C1 segment of cervical spinal cord (tissue), 14 donors: ENCODE measurements around the gene ZFP3.
"Not testable (repeated sequence)": the region's sequence is repeated elsewhere in the genome, so short reads cannot be mapped to it uniquely, and the experiment has no call there.

Experiments
- DNase-seq, 14 donors: peaks; one replicate each; lab custom pipeline; 2025; lab: John Stamatoyannopoulos, UW

The ZFP3 gene

GRCh38 chr17:5077781-5078105, 524 bp upstream of the ZFP3 start:
- DNase-seq: no peak

- no peak for DNase-seq
These were observed 2.3 kb downstream of the ZFP3 start for GRCh38 chr17:5080591-5080990.

DNA sequence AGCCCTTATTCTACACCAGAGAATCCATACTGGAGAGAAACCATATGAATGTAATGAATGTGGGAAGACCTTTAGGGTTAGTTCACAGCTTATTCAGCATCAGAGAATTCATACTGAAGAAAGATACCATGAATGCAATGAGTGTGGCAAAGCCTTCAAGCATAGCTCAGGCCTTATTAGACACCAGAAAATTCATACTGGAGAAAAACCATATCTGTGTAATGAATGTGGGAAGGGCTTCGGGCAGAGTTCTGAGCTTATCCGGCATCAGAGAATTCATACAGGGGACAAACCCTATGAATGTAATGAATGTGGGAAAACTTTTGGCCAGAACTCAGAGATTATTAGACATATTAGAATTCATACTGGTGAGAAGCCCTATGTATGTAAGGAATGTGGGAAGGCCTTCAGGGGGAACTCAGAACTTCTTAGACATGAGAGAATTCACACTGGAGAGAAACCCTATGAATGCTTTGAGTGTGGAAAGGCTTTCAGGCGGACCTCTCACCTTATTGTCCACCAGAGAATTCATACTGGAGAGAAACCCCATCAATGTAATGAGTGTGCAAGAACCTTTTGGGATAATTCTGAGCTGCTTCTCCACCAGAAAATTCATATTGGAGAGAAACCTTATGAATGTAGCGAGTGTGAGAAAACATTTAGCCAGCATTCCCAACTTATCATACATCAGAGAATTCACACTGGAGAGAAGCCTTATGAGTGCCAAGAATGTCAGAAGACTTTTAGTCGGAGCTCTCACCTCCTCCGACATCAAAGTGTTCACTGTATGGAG, 14.1 kb downstream of the ZFP3 start:
- DNase-seq: no peak

DNA sequence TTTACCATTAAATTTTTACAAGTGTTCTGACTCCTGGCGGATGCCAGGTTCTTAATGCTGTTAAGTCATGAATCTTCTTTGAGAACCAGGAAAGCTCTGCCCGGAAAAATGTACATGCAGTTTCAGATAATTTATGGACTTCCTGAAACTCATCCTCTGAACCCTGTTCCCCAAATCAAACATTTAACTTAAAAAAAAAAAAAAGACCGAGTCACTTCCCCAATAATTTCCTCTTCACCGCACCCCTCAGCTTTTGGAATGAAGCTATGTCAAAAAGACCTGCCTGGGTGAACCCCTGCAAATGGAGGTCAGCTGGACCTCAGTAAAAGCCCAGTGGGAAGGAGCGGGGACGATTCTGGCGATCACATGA, 18.4 kb downstream of the ZFP3 start:
- DNase-seq: no peak

GRCh38 chr17:5097101-5097834, 19.0 kb downstream of the ZFP3 start:
- peak in 8 of 14 donors; percentile 5 to 71 (median 16) for DNase-seq

DNA sequence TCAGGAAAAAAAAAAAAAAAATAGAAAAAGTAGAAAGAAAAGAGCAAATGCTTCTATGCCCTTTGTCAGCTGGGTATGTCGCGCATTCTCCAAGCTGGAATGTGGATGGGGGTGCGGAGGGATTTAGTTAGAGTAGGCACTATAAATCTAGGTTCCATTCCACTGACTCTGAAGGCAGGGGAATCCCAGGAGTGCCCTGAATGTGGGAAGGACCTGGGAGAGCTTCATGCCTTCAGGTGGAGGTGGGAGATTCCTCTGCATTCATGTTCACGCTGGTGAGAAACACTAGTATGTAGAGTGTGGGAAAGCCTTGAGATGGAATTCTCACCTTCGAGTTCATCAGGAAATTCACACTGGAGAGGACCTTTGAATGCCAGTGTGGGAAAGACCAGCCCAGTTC, 21.0 kb downstream of the ZFP3 start:
- no peak for DNase-seq

GRCh38 chr17:5100832-5101231, 22.6 kb downstream of the ZFP3 start:
- DNase-seq: no peak

GRCh38 chr17:5110816-5111215, 32.5 kb downstream of the ZFP3 start:
- peak in 1 of 14 donors; percentile 6 for DNase-seq

GRCh38 chr17:5111402-5112204, 33.3 kb downstream of the ZFP3 start, which contains the start of gene ZNF232:
TSS of gene ZNF232 (minus strand) at chr17:5111878. CDS start at chr17:5111822, 56 bp downstream.
- DNase-seq: peak; percentile 31 to 96 (median 88)

DNA sequence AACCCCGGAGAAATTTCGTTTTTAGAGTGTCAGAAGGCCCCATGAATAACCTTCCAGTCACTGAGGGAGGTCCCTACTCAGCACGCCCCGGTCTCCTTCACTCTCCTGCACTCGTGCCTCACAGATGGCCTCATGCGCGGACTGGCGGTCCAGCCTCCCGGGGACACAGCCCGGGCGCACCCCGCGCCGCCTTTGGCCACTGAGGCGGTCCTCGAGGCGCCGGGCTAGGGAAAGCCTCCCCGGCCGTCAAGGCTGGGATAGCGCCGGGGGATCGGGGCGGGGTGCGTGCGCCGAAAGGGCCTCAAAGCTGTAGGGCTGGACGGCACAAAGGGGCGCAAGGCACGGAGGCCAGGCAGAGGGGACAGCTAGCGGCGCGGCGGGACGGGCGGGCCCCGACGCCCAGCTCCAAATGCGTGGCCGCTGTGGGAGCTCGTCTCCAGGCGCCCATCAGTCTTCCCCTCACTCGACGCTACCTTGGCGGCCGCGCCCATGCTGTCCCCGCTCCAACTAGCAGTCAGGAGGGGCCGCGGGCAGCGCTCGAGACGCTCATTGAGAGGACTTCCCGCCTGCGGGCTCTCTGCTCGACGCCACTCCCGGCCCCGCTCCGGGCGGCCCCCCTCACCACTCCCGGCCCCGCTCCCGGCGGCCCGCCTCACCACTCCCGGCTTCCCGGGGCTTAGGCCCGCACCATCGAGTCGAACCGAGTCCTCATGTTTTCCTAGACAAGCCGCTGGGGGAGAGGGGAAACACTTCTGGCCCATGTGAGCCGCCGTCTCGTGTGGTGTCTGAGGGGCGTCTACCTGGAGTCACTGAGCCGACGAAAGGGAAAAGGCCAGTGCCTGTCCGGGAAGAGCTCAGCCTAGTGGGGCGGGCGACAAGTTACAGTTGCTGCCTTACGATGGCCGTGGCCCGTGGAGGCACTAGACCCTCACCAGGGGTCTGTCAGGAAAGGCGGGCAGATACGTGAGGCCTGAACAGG, 37.7 kb downstream of the ZFP3 start, which contains the start of gene USP6:
USP6 (plus strand) TSS at position 360 of the 979 bp plus-strand sequence. CDS start 14,336 bp downstream, outside the sequence.
- peak in 2 of 14 donors; percentile 13 for DNase-seq

DNA sequence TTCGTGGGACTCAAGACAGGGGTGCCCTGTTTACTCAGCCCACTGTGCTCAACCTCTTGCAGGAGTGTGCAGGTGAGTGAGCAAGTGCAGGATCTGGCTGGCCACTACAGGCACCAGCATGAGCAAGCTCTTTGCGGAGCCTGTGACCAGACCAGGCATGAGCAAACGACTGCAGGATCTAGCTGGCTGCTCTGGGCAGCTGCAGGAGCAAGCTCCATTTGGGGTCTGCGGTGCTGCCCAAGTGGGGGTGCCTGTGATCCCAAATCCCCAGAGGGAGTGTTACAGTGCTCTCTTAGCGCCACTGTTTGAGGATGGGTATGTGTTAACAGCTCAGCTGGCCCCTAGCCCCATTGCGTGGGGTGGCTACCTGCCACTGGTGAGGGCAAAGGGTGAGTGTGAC, 40.0 kb downstream of the ZFP3 start:
- no peak for DNase-seq

DNA sequence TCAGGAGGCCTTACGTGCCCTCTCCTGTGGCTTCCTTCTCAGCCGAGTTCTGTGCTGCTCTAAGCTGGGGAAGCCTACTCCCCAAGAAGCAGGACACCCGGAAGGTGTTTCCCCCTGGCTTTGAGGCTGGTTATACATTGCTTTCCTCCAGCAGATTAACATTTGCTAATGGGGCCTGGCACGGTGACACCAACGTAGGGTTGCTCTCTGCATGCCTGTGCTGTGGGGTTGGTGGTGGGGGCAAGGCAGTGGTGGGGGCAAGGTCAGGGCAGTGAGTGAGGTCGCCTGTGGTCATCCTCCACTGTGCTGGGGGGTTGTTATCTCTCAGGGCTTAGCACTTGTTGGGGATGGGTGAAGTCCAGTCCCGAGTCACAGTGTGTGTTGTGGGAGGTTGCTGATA, 41.8 kb downstream of the ZFP3 start:
- DNase-seq: no peak

- not testable (repeated sequence) for DNase-seq
These were observed 42.3 kb downstream of the ZFP3 start for GRCh38 chr17:5120436-5121185.

- no peak for DNase-seq
These were observed 43.0 kb downstream of the ZFP3 start for GRCh38 chr17:5121186-5121841.

GRCh38 chr17:5122056-5122455, 43.8 kb downstream of the ZFP3 start:
- DNase-seq: not testable (repeated sequence)

- DNase-seq: peak in 10 of 14 donors; percentile 3 to 67 (median 32)
These were observed 44.5 kb downstream of the ZFP3 start for GRCh38 chr17:5122586-5123342.

GRCh38 chr17:5123343-5124124, 45.3 kb downstream of the ZFP3 start:
- no peak for DNase-seq
